IMR-90 (cell line): ENCODE measurements around the gene ADGRA1. TPM values are rescaled to one million over a fixed set of nuclear protein-coding genes. Genes with fewer than 3 reads are reported as not detected.

Source experiments
- ATAC-seq: fragments of 200-7000 bp; cut with Tn5 transposase; 2 replicates; pipeline ENCODE4 v1.9.1; 2020; ENCODE audit warnings: low read depth, mild to moderate bottlenecking, moderate library complexity
- BruUV-seq: library from RNA; stranded (reverse); fragments of 400-500 nt; replicated peaks from 2 replicates; lab custom pipeline; 2021; lab: Mats Ljungman, UMichigan
- CTCF ChIA-PET: fragments of 300-600 bp; formaldehyde crosslinking; extraction: SDS; loops from one replicate; lab custom pipeline; 2021; ENCODE audit warnings: antibody characterized with exemption; lab: Yijun Ruan, JAX
- POLR2A ChIA-PET: fragments of 300-600 bp; sonication (Branson Sonifier 250); formaldehyde crosslinking; loops from one replicate; lab custom pipeline; 2022; ENCODE audit warnings: antibody characterized with exemption; ENCODE audit not compliant: unreplicated experiment; lab: Charles Lee
- DNase-seq: peaks from one replicate; pipeline ENCODE4 v3.0.0; 2013
- H2AFZ ChIP-seq: replicated peaks from 2 replicates; pipeline ENCODE3; 2013; ENCODE audit warnings: low read length, mild to moderate bottlenecking; ENCODE audit not compliant: poor library complexity
- H2AK5ac ChIP-seq: 2 replicates; pipeline ENCODE4 v1.6.1; 2013; ENCODE audit warnings: low read depth, low read length, inconsistent platforms
- H2AK9ac ChIP-seq: replicated peaks from 2 replicates; pipeline ENCODE3; 2013; ENCODE audit warnings: mild to moderate bottlenecking, low read depth, low read length, moderate library complexity; ENCODE audit not compliant: poor library complexity
- H2BK120ac ChIP-seq: 2 replicates; pipeline ENCODE4 v1.6.1; 2013; ENCODE audit warnings: low read depth, low read length, inconsistent platforms
- H2BK15ac ChIP-seq: 3 replicates; pipeline ENCODE4 v1.6.1; 2013; ENCODE audit warnings: low read depth, low read length, inconsistent platforms
- H2BK20ac ChIP-seq: 2 replicates; pipeline ENCODE4 v1.6.1; 2013; ENCODE audit warnings: low read depth, mild to moderate bottlenecking, inconsistent platforms, low read length, moderate library complexity
- H2BK5ac ChIP-seq: 2 replicates; pipeline ENCODE4 v1.6.1; 2013; ENCODE audit warnings: mild to moderate bottlenecking, low read depth, low read length, inconsistent platforms; ENCODE audit not compliant: poor library complexity, severe bottlenecking
- H3K14ac ChIP-seq: replicated peaks from 2 replicates; pipeline ENCODE4 v1.6.1; 2013; ENCODE audit warnings: low read depth, low read length, inconsistent platforms
- H3K18ac ChIP-seq: 2 replicates; pipeline ENCODE4 v1.6.1; 2013; ENCODE audit warnings: low read depth, low read length, control low read depth
- H3K23ac ChIP-seq: 2 replicates; pipeline ENCODE4 v1.6.1; 2013; ENCODE audit warnings: low read depth, low read length, inconsistent platforms
- H3K27ac ChIP-seq: 2 replicates; pipeline ENCODE4 v1.5.1; 2013; ENCODE audit warnings: mild to moderate bottlenecking, control low read depth, low read length; ENCODE audit not compliant: insufficient read depth
- H3K27me3 ChIP-seq: 2 replicates; pipeline ENCODE4 v1.6.1; 2013; ENCODE audit warnings: low read length; ENCODE audit not compliant: control insufficient read depth, insufficient read depth
- H3K36me3 ChIP-seq: 2 replicates; pipeline ENCODE4 v1.6.1; 2013; ENCODE audit warnings: low read length, mixed read lengths; ENCODE audit not compliant: control insufficient read depth, insufficient read depth
- H3K4ac ChIP-seq: 2 replicates; pipeline ENCODE4 v1.6.1; 2013; ENCODE audit warnings: low read depth, low read length, inconsistent platforms
- H3K4me1 ChIP-seq: 2 replicates; pipeline ENCODE4 v1.6.1; 2013; ENCODE audit warnings: low read length, mixed read lengths; ENCODE audit not compliant: control insufficient read depth, insufficient read depth
- H3K4me2 ChIP-seq: 2 replicates; pipeline ENCODE4 v1.6.1; 2013; ENCODE audit warnings: low read depth, mild to moderate bottlenecking, control low read depth, low read length, moderate library complexity
- H3K4me3 ChIP-seq: 2 replicates; pipeline ENCODE4 v1.5.1; 2013; ENCODE audit warnings: low read depth, mild to moderate bottlenecking, control low read depth, low read length, moderate library complexity; ENCODE audit not compliant: insufficient read depth
- H3K56ac ChIP-seq: 2 replicates; pipeline ENCODE4 v1.6.1; 2013; ENCODE audit warnings: low read length, inconsistent platforms; ENCODE audit not compliant: insufficient read depth; ENCODE audit errors: extremely low read depth
- H3K79me1 ChIP-seq, 2 experiments: 2 replicates each; pipeline ENCODE4 v1.6.1; 2013; ENCODE audit warnings: low read length in 2 of 2, inconsistent platforms in 1 of 2, low read depth in 1 of 2
- H3K9ac ChIP-seq: 2 replicates; pipeline ENCODE4 v1.6.1; 2013; ENCODE audit warnings: low read depth, low read length, control low read depth
- H3K9me1 ChIP-seq: 2 replicates; pipeline ENCODE4 v1.6.1; 2013; ENCODE audit warnings: low read length, inconsistent platforms; ENCODE audit not compliant: insufficient read depth
- H3K9me3 ChIP-seq: 2 replicates; pipeline ENCODE4 v1.6.1; 2013; ENCODE audit warnings: low read length; ENCODE audit not compliant: control insufficient read depth, insufficient read depth
- H4K20me1 ChIP-seq: 2 replicates; pipeline ENCODE4 v1.6.1; 2013; ENCODE audit warnings: low read length, inconsistent platforms; ENCODE audit not compliant: insufficient read depth
- H4K5ac ChIP-seq: 2 replicates; pipeline ENCODE4 v1.6.1; 2013; ENCODE audit warnings: mild to moderate bottlenecking, low read depth, low read length, control low read depth
- H4K8ac ChIP-seq, 2 experiments: 2 replicates each; pipeline ENCODE4 v1.6.1; 2013; ENCODE audit warnings: low read depth in 2 of 2, low read length in 2 of 2, control low read depth in 1 of 2, inconsistent platforms in 1 of 2
- H4K91ac ChIP-seq: 2 replicates; pipeline ENCODE4 v1.6.1; 2013; ENCODE audit warnings: low read depth, low read length, inconsistent platforms; ENCODE audit not compliant: insufficient read depth
- CEBPB ChIP-seq: IDR thresholded peaks from 2 replicates; pipeline ENCODE4 v1.6.1; 2012; ENCODE audit warnings: low read depth, low read length, improper control_type of control experiment
- MAZ ChIP-seq: IDR thresholded peaks from 2 replicates; pipeline ENCODE4 v1.6.1; 2012; ENCODE audit warnings: low read depth, mild to moderate bottlenecking, low read length, improper control_type of control experiment, moderate library complexity, borderline replicate concordance
- NFE2L2 ChIP-seq: fragments of 150-350 bp; IDR thresholded peaks from 2 replicates; pipeline ENCODE4 v1.6.1; 2016; ENCODE audit warnings: low read depth, mild to moderate bottlenecking, low read length
- POLR2A ChIP-seq: IDR thresholded peaks from 2 replicates; pipeline ENCODE4 v1.6.1; 2012; ENCODE audit warnings: mild to moderate bottlenecking, low read depth, low read length
- WGBS, 2 experiments: methylation state at CpG; one replicate each; pipeline versions ENCODE4 v1.1.5 to v1.1.7; 2013; ENCODE audit warnings: missing lambda C conversion rate in 2 of 2; ENCODE audit not compliant: insufficient read length in 1 of 2; ENCODE audit errors: extremely low coverage in 2 of 2; 5-methylcytosine and 5-hydroxymethylcytosine counted together
- dilution Hi-C: fragments of 300-500 bp; cut with HindIII; formaldehyde crosslinking; loops from one replicate; pipeline ENCODE4 v1.14.3; 2018; ENCODE audit warnings: low sequenced_read_pairs; ENCODE audit not compliant: unreplicated experiment
- in situ Hi-C: fragments of 300-500 bp; cut with MboI; formaldehyde crosslinking; loops from 3 replicates; pipeline ENCODE4 v1.14.3; 2019; ENCODE audit warnings: low sequenced_read_pairs, inconsistent platforms, mixed read lengths
- intact Hi-C: fragments of 100-400 bp; cut with micrococcal nuclease; formaldehyde crosslinking; loops from 2 replicates; pipeline ENCODE4 v1.10.0; 2022
- polyA plus RNA-seq, 3 experiments: library from polyadenylated mRNA; depleted of rRNA; stranded (reverse); fragments of >200 nt; gene quantifications; 2 replicates each; pipeline ENCODE4 v1.2.3, GENCODE V29; 2012; ENCODE audit warnings: low replicate concordance in 1 of 3
- total RNA-seq: library from RNA; depleted of rRNA; stranded (reverse); fragments of >200 nt; gene quantifications from 2 replicates; pipeline ENCODE4 v1.2.3, GENCODE V29; 2012
- TF ChIP-seq, protein P1 (sequence below): fragments of 150-350 bp; IDR thresholded peaks from 2 replicates; pipeline ENCODE4 v1.6.1; 2017; ENCODE audit warnings: mild to moderate bottlenecking, antibody characterized with exemption, low read length, low read depth
- TF ChIP-seq, protein P2 (sequence below): conservative IDR thresholded peaks from 2 replicates; pipeline ENCODE4 v1.5.1; 2012; ENCODE audit warnings: mild to moderate bottlenecking, low read depth, low read length, improper control_type of control experiment

Gene ADGRA1
- total and polyA plus RNA-seq, 2 of the 4 experiments (the other 2 are of a cell fraction), result not detected

DNA sequence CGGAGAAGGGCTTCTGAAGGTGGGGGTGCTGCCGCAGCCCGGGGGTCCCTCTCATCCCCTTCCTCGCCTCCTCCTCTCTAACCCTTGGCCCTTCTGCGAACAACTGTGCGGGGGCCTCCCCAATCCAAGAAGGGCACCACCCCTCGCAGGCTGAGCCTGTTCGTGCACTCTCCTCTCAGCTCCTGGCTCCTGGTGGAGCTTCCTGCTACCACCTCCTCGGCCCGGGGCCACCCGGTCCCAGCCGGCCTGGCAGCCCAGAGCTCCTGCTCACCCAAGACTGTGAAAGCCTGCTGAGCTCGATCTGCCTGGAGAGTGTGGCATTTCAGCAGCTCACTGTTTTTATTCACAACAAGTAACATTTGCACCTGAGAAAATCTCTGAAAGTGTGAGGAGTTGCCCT, 2.4 kb downstream of the ADGRA1 start:
- no peak overlapping the region for H3K4me2 ChIP-seq
- H3K27ac ChIP-seq, result no peak overlapping the region
- WGBS, 2 experiments, result 51% methylated on average over 5 of the region's 13 CpGs; no CpG with 5 or more reads in 1 of the 2 experiments
- H2AK5ac ChIP-seq, result no peak overlapping the region
- TF ChIP-seq MAZ, result no peak
- TF ChIP-seq, protein P1, sequence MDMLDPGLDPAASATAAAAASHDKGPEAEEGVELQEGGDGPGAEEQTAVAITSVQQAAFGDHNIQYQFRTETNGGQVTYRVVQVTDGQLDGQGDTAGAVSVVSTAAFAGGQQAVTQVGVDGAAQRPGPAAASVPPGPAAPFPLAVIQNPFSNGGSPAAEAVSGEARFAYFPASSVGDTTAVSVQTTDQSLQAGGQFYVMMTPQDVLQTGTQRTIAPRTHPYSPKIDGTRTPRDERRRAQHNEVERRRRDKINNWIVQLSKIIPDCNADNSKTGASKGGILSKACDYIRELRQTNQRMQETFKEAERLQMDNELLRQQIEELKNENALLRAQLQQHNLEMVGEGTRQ, result no peak
- TF ChIP-seq, protein P2, sequence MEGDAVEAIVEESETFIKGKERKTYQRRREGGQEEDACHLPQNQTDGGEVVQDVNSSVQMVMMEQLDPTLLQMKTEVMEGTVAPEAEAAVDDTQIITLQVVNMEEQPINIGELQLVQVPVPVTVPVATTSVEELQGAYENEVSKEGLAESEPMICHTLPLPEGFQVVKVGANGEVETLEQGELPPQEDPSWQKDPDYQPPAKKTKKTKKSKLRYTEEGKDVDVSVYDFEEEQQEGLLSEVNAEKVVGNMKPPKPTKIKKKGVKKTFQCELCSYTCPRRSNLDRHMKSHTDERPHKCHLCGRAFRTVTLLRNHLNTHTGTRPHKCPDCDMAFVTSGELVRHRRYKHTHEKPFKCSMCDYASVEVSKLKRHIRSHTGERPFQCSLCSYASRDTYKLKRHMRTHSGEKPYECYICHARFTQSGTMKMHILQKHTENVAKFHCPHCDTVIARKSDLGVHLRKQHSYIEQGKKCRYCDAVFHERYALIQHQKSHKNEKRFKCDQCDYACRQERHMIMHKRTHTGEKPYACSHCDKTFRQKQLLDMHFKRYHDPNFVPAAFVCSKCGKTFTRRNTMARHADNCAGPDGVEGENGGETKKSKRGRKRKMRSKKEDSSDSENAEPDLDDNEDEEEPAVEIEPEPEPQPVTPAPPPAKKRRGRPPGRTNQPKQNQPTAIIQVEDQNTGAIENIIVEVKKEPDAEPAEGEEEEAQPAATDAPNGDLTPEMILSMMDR, result no peak
- TF ChIP-seq CEBPB, result no peak
- TF ChIP-seq NFE2L2, result no peak
- no peak for TF ChIP-seq POLR2A
- no peak for DNase-seq
- H3K4me3 ChIP-seq, result no peak overlapping the region
- H3K27me3 ChIP-seq, result peaks cover 49% of the 10 kb centered on the region
- BruUV-seq, result no TSS peak
- no peaks in the 10 kb centered on the region for H3K9me1 ChIP-seq
- no peak overlapping the region for H2BK15ac ChIP-seq
- H3K79me1 ChIP-seq, result no peaks in the 10 kb centered on the region
- H4K20me1 ChIP-seq, result no peaks in the 10 kb centered on the region
- dilution Hi-C loops (no loop called here), in situ Hi-C loops (no loop called here), intact Hi-C loops (no loop called here)
- no peaks in the 10 kb centered on the region for H3K4me1 ChIP-seq
- no peak overlapping the region for H3K56ac ChIP-seq
- ATAC-seq, result no peak
- CTCF ChIA-PET, result no interaction called here
- no peak overlapping the region for H2BK120ac ChIP-seq
- H2BK5ac ChIP-seq, result no peak overlapping the region
- no peak overlapping the region for H2AFZ ChIP-seq
- H3K9ac ChIP-seq, result no peak overlapping the region
- H2AK9ac ChIP-seq, result no peak overlapping the region
- no peak overlapping the region for H4K5ac ChIP-seq
- H3K4ac ChIP-seq, result no peak overlapping the region
- no peak overlapping the region for H2BK20ac ChIP-seq
- no peak overlapping the region for H3K23ac ChIP-seq
- POLR2A ChIA-PET, result no interaction called here
- H3K9me3 ChIP-seq, result no peaks in the 10 kb centered on the region
- H4K8ac ChIP-seq, result no peak overlapping the region
- H3K14ac ChIP-seq, result no peak overlapping the region
- no peak overlapping the region for H4K91ac ChIP-seq
- no peaks in the 10 kb centered on the region for H3K36me3 ChIP-seq
- H3K18ac ChIP-seq, result no peak overlapping the region
